Measurements from ENCODE around the gene TRAF7. TPM values are rescaled to one million over a fixed set of nuclear protein-coding genes. Genes with fewer than 3 reads are reported as not detected.

The TRAF7 gene
- total and polyA plus RNA-seq, 2 of the 13 experiments (the other 11 are each of a cell fraction or from before 2014, with no cell fraction given) = 47.9 to 65.6 TPM

GRCh38 chr16:2149630-2150417 lies 5.8 kb upstream of the TRAF7 start (continued):
- no peak for TF ChIP-seq HMGXB4 (CRISPR knock-in tag; IDR thresholded peaks at IDR 0.05; ENCODE audit: borderline replicate concordance in 1 of 2, low read depth in 1 of 2)
- TF ChIP-seq, protein P1, sequence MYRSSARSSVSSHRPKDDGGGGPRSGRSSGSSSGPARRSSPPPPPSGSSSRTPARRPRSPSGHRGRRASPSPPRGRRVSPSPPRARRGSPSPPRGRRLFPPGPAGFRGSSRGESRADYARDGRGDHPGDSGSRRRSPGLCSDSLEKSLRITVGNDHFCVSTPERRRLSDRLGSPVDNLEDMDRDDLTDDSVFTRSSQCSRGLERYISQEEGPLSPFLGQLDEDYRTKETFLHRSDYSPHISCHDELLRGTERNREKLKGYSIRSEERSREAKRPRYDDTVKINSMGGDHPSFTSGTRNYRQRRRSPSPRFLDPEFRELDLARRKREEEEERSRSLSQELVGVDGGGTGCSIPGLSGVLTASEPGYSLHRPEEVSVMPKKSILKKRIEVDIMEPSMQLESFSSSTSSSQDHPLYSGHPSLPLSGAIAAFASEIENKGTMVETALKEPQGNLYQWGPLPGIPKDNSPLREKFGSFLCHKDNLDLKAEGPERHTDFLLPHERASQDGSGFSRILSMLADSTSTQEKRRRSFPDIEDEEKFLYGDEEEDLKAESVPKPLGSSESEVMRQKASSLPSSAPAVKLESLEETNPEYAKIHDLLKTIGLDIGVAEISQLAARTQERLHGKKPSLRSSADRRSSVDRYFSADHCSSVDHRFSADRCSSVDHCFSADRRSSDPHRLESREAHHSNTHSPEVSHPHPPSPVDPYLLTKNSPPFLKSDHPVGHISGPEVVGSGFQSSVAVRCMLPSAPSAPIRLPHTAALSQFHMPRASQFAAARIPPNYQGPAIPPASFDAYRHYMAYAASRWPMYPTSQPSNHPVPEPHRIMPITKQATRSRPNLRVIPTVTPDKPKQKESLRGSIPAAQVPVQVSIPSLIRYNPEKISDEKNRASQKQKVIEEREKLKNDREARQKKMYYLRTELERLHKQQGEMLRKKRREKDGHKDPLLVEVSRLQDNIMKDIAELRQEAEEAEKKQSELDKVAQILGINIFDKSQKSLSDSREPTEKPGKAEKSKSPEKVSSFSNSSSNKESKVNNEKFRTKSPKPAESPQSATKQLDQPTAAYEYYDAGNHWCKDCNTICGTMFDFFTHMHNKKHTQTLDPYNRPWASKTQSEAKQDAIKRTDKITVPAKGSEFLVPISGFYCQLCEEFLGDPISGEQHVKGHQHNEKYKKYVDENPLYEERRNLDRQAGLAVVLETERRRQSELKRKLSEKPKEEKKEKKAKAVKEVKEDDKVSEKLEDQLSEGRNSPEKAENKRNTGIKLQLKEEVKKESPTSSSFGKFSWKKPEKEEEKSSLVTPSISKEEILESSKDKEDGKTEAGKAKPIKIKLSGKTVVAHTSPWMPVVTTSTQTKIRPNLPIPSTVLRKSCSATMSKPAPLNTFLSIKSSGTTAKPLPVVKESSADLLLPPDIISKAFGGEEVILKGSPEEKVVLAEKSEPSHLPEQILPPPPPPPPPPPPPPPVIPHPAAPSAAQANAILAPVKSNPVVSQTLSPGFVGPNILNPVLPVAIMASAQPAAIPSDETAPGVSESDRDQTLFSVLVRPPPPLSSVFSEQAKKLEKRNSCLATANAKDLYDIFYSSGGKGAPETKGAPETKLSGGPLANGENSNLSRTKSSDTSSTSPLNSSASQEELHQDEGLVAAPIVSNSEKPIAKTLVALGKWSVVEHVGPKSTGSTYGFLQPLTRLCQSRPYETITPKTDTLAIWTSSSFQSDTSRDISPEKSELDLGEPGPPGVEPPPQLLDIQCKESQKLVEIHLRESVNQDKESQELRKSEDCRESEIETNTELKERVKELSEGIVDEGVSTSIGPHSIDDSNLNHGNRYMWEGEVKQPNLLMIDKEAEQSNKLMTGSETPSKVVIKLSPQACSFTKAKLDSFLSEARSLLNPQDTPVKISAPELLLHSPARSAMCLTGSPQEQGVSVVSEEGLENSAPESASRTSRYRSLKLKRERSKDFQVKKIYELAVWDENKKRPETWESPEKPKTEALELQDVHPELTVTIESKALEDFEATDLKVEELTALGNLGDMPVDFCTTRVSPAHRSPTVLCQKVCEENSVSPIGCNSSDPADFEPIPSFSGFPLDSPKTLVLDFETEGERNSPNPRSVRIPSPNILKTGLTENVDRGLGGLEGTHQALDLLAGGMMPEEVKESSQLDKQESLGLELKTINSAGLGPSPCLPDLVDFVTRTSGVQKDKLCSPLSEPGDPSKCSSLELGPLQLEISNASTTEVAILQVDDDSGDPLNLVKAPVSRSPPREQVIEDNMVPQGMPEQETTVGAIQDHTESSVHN (CRISPR knock-in tag; IDR thresholded peaks at IDR 0.05) = no peak
- no peak for TF ChIP-seq ARNT (IDR thresholded peaks at IDR 0.05)
- TF ChIP-seq TAF15 (IDR thresholded peaks at IDR 0.05; ENCODE audit: low read depth, low read length, poor library complexity, severe bottlenecking) = peak; percentile 23
- no peak for TF ChIP-seq PAWR (CRISPR knock-in tag; IDR thresholded peaks at IDR 0.05; ENCODE audit: borderline replicate concordance)
- TF ChIP-seq REXO4 (CRISPR knock-in tag; IDR thresholded peaks at IDR 0.05; ENCODE audit: borderline replicate concordance) = no peak
- TF ChIP-seq, protein P2, sequence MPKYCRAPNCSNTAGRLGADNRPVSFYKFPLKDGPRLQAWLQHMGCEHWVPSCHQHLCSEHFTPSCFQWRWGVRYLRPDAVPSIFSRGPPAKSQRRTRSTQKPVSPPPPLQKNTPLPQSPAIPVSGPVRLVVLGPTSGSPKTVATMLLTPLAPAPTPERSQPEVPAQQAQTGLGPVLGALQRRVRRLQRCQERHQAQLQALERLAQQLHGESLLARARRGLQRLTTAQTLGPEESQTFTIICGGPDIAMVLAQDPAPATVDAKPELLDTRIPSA (CRISPR knock-in tag; IDR thresholded peaks at IDR 0.05; ENCODE audit: borderline replicate concordance) = no peak
- TF ChIP-seq MNT (IDR thresholded peaks at IDR 0.05) = no peak
- TF ChIP-seq U2AF2 (IDR thresholded peaks at IDR 0.05; ENCODE audit: low read depth, low read length) = no peak
- no peak for TF ChIP-seq ZSCAN25 (CRISPR knock-in tag; IDR thresholded peaks at IDR 0.05)
- no peak for TF ChIP-seq MAFF (IDR thresholded peaks at IDR 0.05; ENCODE audit: low read depth, low read length)
- TF ChIP-seq ZFP62 (CRISPR knock-in tag; IDR thresholded peaks at IDR 0.05) = no peak
- no peak for TF ChIP-seq ZNF644 (CRISPR knock-in tag; IDR thresholded peaks at IDR 0.05; ENCODE audit: low read depth)
- 0 out of 2 replicates have a peak, but pooled peaks have one; percentile 61 for TF ChIP-seq MTERF4 (CRISPR knock-in tag; IDR thresholded peaks at IDR 0.05)
